ENCODE data around the gene DTD1.
A peak's percentile ranks its signal among the peaks of the same experiment; 100 is the strongest.

DTD1 gene, protein sequence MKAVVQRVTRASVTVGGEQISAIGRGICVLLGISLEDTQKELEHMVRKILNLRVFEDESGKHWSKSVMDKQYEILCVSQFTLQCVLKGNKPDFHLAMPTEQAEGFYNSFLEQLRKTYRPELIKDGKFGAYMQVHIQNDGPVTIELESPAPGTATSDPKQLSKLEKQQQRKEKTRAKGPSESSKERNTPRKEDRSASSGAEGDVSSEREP

DNA sequence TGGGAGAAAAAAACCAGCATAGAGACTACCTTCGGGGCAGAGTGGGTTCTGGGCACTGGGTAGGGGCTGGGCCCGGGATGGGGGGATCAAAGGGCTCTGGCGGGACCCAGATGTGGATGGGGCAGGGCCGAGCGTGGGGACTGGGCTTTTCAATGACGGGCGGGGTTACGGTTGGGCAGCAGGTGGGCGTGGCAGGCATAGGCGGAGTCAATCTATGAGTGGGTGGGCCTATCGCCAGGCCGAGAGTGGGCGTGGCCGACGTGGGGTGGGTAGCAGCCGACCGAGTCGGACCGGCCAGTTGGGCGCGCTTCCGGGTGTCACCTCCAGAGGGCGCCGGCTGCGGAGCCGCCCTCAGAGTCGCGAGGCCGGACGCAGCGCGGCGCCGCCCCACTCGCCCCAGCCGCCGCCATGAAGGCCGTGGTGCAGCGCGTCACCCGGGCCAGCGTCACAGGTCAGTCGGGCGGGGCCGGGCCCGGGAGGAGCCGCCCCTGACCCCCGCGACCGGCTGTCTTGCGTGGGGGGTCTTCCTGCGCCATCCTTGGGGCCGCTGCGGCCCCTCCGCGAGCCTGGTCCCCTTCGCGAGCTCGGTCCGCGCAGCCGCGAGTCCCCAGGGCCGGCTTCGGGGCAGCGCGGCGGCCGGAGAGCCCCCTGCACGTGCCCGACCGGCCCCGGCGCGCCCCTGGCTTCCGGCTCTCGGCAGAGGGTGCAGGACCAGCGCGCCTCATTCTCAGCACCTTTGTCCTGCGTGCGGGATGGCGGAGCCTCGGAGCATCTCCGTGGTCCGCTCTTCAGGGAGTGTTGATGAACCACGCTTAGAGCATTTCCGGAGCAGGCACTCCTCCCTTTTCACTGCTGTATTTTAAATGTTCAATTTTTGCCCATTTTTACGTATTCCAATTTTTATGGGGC, at the start of gene DTD1:
DTD1 (plus strand) TSS at position 390 of the 909 bp plus-strand sequence; CDS start at position 409, 19 bp downstream.
- no peak for DNase-seq

DNA sequence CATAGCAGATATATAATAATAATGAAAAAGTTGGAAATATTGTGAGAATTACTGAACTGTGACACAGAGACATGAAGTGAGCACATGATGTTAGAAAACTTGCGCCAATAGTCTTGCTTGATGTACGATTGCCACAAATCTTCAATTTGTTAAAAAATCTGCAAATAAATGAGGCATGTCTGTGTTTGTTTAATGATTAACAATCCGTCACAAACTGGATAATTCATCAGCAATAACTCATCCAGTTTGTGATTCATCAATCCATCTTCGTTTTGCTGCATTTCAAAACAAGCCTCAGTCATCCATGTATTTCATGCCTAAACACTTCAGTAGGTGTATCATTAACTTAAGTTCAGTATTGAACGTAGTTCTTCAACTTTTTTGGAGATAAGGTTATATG, 46.1 kb upstream of the DTD1 start:
- no peak for DNase-seq

DNA sequence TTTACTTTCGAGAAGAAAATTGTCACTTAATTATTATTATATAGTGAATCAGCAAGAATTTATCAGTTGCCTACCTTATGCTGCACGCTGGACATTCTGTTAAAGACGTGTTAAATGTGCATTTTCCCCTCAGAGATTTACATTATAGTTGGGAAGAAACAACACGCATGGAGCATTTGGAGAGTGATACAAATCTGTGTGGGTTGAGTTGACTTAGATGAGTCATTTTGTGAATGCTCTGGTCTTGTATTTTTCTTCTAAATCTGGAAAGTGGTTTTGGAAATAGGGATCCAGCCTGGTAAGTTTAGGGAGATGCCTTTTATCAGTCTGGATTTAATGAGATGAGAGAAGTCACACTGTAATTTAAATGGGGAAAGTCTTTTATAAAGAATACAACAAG, 44.6 kb upstream of the DTD1 start:
- DNase-seq, result no peak

DNA sequence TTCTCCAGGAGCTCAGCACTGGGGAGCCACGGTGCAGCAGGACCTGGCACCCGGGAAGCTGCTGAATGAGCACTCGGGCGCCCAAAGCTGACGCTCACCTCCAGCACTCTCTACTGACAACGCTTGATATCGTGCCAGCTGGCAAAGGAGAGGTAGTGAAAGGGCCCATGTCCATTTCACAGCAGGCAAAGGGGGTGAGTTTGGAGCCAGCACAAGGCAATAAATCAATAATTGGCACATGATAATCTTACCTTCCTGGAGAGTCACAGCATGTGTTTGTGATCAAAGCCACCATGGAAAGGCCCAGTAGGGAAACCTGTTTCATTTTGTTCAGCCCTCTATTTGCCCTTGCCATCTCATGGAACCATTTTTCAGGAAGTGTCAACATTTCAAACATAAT, 43.9 kb upstream of the DTD1 start:
- no peak for DNase-seq

DNA sequence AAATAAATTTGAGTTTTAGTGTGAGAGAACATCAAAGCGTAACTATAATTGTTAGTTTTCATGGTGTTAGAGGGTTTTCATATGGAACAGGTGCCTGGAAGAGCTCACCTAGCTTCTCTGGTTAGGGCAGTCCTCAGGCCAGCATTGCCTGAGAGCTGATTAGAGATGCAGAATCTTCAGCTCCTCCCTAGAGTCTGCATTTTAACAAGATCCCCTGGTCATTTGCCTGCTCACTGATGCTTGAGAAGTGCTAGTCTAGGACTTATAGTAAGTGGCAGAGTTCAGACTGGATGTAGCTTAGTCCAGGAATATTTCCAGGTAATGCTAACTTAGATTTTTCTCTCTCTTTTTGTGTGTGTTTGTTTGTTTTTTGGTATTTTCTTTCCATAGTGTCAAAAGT, 42.3 kb upstream of the DTD1 start:
- no peak for DNase-seq

DNA sequence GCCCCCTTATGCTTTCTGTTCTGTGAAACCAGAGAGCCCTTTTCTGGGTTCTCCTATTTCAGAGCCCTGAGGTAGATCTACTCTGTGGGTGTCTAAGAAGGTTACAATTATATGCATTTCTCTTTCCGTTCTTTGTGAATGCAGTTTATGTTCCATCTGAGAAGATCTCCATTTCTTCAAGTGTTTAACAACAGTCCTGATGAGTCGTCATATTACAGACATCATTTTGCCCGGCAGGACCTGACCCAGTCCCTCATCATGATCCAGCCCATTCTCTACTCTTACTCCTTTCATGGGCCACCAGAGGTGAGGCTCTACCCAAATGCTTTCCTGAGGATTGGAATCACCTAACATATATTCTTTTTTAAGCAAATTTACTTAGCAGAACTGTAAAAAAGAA, 39.4 kb upstream of the DTD1 start:
- DNase-seq, result no peak

DNA sequence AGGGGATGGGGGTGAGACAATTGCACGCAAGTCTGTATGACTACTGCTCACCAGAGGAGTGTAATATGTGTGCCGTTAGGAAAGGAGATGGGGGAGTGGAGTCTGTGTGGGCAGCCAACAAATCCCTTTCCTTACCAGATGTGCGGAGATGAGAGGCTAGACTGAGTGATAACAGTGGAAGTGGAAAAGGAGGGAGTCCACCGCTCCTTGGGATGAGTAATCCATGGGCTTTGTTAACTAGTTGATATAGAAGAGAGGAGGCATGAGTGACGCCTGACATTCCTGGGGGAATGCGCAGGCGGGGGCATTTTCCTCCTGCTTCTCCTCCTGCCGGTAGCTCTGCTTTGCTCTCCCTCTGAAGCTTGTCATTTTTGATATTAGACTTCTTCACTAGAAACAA, 34.1 kb upstream of the DTD1 start:
- no peak for DNase-seq

DNA sequence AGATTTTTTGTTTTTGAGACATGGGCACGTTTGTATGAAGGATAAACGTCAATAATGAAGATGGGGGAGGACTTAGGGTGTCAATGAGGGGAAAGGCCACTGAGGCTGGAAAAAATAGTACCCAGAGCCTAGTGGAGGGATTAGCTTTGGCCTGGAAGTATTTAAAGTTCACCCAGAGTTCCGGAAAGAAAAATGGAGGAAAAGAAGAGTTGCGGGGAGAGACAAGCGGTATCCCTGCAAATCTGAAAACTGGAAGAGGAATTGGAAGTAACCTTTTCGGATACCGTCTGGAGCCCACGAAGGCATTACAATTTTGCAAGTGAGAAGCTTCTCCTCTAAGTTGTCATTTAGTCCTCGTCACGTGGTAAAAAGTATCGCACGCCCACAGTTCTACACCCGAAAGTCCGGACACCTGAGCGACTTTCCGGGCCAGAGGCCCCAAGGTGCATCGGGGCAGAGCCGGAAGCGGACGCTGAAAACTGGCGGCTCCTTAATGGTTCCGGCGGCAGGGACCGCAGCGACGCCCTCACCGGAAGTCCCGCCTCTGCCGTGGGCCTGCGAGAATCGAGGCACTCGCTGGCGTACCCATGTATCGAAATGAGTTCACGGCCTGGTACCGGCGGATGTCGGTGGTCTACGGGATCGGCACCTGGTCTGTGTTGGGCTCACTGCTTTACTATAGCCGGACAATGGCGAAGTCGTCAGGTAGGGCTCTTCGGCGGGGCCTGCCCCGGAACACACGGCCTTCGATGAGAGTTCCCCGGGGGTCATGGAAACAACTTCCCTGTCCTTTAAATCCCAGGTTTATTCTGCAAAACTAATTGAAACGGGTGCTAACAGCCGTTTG, 20.7 kb upstream of the DTD1 start, which contains the start of gene SMIM26:
SMIM26 (plus strand) TSS at position 541 of the 847 bp plus-strand sequence; CDS start at position 588, 47 bp downstream.
- peak; percentile 17 for DNase-seq

DNA sequence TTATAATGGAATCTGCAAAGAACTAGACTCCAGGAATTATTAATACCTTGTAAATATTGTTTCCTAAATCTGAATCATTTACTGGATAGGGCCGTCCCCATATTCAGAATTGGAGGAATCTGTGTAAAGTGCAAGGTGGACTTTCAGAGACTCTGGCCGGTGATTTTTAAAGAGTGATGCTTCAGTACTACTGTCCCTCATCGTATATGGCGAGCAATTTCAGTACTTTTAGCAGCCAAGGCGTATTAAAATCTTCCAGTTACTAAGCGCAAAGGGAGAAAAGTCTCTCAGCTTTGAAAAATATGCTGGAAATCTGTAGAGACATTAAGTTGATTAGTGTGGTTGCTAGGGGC, 20.1 kb upstream of the DTD1 start:
- DNase-seq, result no peak

DNA sequence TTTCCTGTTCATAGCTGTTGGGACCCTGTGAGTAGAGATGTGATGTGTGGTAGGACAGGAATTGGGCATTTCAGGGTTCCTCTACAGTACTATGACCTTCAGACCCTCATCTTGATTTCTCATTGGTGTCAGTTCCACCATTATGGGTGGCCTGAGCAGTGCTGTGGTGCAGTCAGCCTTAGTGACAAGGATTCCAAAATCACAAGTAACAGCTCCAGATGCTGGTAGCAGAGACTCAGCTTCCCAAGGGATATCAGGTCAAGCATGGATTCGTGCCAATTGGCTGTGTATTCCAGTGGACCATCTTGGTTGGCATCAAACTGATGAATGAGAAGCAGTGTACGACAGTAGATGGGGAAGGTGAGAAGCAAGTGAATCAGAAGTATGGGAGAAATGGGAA, 16.8 kb upstream of the DTD1 start:
- no peak for DNase-seq

DNA sequence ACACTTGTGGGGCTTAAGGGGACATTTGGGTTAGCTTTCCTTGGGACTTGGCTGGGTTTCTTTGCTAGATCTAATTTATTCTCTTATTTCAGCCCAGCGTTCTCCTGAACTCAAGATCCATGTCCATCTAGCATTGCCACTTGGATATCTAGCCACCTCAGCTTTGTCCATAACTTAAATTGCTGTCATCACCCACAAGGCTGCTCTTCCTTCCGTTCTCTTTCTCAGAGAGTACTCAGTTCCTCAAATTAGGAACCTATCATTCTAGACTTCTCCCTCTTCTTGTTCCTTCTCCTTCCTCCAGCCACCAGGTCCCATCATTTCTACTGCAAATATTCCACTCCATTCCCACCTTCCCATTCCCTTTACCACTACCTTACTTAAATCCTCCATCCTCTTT, 16.3 kb upstream of the DTD1 start:
- DNase-seq, result no peak

DNA sequence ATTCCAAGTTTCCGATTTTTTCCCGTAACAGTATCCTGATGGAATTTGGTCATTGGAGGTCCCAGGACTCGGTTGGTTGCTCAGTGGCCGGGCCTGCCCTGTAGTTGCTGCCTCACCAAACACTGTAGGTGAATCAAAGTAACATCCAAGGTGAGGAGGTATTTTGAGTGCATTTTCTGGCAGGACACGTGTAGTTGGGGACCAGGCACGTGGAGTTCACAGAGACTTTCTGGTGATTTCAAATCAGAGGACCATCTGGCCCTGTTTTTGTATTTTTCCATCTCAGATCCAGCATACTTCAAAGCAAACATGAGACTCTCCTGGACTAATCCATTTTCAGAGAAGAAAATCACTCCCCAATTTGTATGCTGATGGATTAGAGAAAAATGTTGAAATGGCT, 9.9 kb upstream of the DTD1 start:
- no peak for DNase-seq

DNA sequence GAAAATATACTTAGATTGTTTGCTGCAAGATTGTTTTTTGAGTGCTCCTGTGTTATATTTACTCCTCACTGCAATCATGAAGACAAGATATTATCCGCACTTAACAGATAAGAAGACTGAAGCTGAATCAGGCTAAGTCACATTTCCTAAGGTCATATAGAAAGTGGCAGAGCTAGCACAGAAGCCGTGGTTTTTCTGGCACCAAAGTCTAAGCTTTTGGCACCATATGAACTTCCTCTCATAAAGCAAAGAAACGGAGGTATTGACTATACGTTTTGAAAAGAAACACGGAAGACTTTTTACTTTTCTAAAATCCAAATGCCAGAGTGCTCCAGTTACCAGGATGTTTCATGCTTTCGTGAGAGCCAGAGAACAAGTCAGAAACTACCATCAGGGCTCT, 9.3 kb upstream of the DTD1 start:
- no peak for DNase-seq

DNA sequence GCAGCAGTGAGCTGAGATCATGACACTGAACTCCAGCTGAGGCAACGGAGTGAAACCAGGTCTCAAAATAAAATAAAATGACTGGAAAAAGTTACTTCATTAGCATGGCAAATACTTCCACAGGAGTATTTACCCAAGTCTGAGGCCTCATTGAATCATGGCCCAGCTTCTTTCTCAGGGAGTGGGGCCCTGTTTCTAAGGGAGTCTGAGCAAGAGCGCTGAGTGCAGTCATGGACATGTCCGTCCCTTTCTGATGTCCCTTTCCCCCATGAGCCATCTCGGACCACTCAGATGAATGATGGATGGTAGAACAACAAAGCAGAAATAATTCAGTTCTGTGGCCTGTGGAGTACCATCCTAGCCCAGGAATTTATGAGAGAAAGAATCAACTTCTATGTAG, 7.8 kb upstream of the DTD1 start:
- DNase-seq, result no peak

DNA sequence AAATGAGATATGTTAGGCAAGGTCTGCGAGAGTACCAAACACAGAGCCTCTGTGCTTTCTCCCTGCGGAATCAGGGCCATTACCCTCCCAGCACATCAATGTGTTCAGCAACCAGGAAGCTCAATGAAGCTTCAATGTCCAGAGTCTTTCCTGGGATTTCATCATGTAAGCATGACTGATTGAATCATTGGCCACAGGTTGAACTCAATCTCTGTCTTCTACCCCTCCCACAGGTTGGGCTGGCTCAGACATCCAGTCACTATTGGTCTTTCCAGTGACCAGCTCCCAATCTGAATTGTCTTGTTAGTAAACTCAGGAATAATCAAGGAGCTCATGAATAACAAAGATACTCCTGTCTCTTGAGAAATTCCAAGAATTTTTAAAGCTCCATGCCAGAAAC, 2.7 kb upstream of the DTD1 start:
- no peak for DNase-seq

DNA sequence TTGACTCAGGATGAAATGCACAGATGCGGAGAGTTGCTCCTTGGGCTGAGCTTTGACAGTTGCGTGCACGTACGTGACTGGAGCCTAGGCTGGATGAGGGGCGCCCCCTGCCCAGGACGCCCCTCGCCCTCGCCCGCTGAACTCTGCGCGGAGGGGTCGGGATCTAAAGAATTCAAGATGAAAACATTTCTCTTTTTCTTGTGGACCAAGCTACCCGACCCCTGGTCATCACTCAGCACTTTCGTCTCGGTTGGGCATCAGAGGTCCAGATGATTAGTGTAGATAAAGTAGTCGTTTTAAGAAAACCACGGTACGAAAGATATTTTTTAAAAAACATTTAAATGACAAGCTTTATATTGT, 700 bp downstream of the DTD1 start:
- no peak for DNase-seq

DNA sequence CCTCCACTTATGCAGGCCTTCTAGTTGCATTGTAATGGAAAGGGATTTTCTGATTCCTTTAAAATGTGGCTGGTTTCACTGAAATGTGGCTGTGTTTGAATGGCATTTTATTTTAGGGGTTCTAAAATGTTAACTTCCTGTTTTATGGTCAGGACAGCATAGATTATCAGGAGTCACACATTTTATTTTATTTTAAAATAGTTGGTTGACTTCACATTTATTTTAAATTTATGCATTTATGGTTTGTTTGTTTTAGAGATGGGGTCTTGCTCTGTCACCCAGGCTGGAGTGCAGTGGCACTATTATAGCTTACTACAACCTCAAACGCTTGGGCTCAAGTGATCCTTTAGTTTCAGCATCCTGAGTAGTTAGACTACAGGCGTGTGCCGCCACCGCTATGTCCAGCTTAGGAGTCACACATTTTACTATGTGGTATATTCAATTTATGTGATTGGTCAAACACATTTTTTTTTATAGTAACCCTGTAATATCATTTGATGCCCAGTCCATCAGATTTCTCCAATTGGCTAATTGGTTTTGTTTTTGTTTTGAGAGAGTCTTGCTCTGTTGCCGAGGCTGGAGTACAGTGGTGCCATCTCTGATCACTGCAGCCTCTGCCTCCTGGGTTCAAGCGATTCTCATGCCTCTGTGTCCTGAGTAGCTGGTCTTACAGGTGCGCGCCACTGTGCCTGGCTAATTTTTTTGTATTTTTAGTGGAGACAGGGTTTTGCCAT, 2.3 kb downstream of the DTD1 start:
- DNase-seq, result no peak

DNA sequence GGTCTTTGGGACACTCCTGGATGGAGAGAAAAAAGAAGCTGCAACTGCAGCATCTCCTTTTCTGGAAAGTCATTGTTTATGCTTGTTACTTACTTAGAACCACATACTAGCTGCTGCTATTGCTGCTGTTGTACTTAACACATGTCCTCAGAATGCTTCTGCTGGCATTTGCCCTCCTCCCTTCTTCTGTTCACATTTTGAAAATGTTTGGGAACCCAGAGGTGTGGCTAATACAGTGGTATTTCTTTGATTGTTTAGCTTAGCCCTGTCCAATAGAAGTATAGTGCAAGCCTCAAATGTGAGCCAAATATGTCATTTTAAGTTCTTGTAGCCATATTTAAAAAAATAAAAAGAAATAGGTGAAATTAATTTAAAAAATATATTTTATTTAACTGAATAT, 8.4 kb downstream of the DTD1 start:
- no peak for DNase-seq

DNA sequence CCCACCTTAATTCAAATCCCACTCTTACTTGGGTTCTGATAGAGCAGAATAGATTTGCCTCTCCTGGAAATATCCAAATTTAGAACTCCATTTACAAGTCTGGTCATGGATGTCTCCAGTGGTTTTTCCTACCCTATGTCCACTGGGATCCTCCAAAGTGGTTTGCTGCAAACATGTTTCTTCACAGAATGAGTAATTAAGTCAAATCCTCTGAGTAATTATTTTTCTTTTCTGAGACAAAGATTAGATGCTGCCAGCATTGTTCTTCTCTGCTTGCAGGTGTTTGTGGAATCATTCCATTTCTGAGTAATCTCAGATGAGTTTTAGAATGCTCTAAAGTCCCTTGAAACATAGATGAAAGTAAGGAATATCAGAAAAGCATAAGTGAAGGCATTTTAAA, 21.9 kb downstream of the DTD1 start:
- DNase-seq, result no peak

DNA sequence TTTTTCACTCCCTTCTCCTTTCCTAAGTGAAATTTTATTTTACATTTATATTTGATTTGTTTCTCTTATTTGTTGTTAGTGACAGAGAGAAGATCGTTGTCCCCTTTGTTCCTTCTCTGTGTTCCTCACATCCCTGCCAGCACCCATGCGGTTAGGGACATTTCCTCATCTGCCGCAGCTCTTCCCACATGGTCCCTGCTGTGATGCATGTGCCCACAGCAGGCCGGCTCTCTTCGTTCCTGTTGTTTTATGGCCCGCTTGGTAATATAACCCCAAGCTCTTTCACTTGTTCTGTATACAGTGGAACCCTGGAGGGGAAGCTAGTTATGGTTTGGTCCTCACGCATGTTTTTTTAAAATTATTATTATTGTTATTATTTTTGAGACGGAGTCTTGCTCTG, 23.6 kb downstream of the DTD1 start:
- no peak for DNase-seq

DNA sequence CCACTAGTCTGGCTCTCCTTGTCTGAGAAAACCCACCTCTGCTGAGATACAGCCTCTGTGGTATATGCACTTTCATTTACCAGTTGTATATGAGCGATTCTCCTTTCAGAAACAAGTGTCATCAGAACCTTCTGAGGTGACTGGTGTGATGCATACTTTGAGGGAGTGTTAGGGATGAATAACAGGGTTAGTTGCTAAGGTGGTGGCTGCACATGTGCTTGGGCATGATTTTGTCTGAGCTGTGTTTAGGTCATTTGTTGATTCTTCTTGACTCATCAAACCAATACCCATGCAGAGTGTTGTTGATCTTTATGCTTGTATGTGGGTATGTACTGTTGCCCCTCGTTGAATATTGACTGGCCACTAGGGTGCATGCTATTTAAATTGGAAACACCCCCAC, 25.7 kb downstream of the DTD1 start:
- DNase-seq, result no peak

DNA sequence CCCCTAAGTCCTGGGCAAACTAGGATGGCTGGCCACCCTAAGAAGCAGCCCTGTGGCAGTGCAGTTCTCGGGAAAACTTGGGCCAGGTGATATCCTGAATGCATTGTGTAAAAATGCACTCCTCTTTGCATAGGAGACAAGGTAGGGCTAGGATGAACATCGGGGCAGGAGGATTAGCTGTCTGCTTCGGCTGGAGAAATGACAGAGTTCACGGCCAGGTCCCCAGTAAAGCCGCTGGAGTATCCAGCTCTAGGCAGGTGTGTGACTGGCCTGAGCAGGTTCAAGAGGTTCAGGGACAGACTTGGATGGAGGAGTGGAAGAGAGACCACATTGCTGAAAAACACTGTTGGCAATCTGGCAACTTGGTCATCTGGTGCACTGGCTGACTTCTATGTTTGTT, 26.4 kb downstream of the DTD1 start:
- no peak for DNase-seq

DNA sequence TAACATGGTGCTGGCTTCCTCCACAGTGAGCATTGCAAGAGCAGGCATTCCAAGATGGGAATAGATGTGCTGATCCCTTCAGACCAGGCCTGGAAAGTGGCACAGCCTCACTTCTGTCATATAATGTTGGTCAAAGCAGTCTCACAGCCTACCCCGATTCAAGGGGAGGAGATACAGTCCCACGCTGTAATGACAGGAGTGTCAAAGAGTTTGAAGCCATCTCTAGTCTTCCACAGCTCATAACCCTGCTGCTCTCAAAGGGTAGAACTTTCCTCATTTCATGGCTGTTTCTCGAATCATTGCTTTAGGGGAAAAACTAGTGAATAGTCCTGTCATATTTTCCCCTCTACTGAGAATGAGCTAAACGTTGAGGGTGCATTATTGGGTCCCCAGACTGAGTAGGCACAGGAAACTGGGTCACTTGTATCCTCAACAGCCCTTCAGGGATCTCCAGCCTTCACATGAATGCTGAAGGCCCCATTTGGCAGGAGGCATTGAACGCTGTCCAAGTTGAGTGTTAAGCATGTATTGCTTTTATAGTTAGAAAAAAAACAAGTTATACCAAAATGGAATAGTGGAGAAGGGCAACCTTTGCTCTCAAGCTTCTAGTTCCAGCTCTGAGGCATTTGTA, 27.3 kb downstream of the DTD1 start:
- DNase-seq, result no peak
